HL-60 (cell line): Measurements from ENCODE around the gene ADGRL3.

Experiments
- GABPA ChIP-seq: IDR thresholded peaks from 2 replicates; pipeline ENCODE4 v1.6.1; 2012; ENCODE audit warnings: low read depth
- POLR2AphosphoS5 ChIP-seq: IDR thresholded peaks from 2 replicates; pipeline ENCODE4 v1.6.1; 2012; ENCODE audit warnings: low read depth
- REST ChIP-seq: IDR thresholded peaks from 2 replicates; pipeline ENCODE4 v1.6.1; 2012; ENCODE audit warnings: low read depth; ENCODE audit not compliant: insufficient replicate concordance
- TF ChIP-seq, protein P1 (sequence below): IDR thresholded peaks from one replicate; pipeline ENCODE4 v1.5.1; 2011; ENCODE audit warnings: low read length, control low read depth, inconsistent platforms; ENCODE audit not compliant: insufficient read depth

GRCh38 chr4:61556277-61556676, 356.2 kb downstream of the ADGRL3 start:
- TF ChIP-seq, protein P1, sequence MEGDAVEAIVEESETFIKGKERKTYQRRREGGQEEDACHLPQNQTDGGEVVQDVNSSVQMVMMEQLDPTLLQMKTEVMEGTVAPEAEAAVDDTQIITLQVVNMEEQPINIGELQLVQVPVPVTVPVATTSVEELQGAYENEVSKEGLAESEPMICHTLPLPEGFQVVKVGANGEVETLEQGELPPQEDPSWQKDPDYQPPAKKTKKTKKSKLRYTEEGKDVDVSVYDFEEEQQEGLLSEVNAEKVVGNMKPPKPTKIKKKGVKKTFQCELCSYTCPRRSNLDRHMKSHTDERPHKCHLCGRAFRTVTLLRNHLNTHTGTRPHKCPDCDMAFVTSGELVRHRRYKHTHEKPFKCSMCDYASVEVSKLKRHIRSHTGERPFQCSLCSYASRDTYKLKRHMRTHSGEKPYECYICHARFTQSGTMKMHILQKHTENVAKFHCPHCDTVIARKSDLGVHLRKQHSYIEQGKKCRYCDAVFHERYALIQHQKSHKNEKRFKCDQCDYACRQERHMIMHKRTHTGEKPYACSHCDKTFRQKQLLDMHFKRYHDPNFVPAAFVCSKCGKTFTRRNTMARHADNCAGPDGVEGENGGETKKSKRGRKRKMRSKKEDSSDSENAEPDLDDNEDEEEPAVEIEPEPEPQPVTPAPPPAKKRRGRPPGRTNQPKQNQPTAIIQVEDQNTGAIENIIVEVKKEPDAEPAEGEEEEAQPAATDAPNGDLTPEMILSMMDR, result no peak
- TF ChIP-seq POLR2AphosphoS5 (no peak), GABPA (no peak), REST (no peak)
